Measurements from ENCODE around the gene AUTS2. TPM values are rescaled to one million over a fixed set of nuclear protein-coding genes. Genes with fewer than 3 reads are reported as not detected.

AUTS2 gene
- polyA plus RNA-seq, 1 donor from 2014 or later, result 97.3 TPM

GRCh38 chr7:70681469-70682350 lies 1083.4 kb downstream of the AUTS2 start:
- H3K4me2 ChIP-seq (ENCODE audit: low read length), result no peak overlapping the region
- H4K20me1 ChIP-seq (ENCODE audit: insufficient read depth), result no peaks in the 10 kb centered on the region
- H3K36me3 ChIP-seq (ENCODE audit: insufficient read depth, low read length), result no peaks in the 10 kb centered on the region
- TF ChIP-seq TAF1 (IDR thresholded peaks at IDR 0.05; ENCODE audit: low read depth) (no peak), EP300 (conservative IDR thresholded peaks at IDR 0.05; ENCODE audit: poor library complexity, severe bottlenecking) (no peak), SMC3 (conservative IDR thresholded peaks at IDR 0.05; ENCODE audit: poor library complexity) (no peak), REST (IDR thresholded peaks at IDR 0.05; ENCODE audit: borderline replicate concordance) (no peak), EZH2 (IDR thresholded peaks at IDR 0.05; ENCODE audit: borderline replicate concordance, insufficient read depth, low read length, poor library complexity, severe bottlenecking) (no peak), POLR2AphosphoS5 (IDR thresholded peaks at IDR 0.05) (no peak), RAD21 (conservative IDR thresholded peaks at IDR 0.05) (no peak), MXI1 (conservative IDR thresholded peaks at IDR 0.05; ENCODE audit: poor library complexity, severe bottlenecking) (no peak)
- TF ChIP-seq, protein P1, sequence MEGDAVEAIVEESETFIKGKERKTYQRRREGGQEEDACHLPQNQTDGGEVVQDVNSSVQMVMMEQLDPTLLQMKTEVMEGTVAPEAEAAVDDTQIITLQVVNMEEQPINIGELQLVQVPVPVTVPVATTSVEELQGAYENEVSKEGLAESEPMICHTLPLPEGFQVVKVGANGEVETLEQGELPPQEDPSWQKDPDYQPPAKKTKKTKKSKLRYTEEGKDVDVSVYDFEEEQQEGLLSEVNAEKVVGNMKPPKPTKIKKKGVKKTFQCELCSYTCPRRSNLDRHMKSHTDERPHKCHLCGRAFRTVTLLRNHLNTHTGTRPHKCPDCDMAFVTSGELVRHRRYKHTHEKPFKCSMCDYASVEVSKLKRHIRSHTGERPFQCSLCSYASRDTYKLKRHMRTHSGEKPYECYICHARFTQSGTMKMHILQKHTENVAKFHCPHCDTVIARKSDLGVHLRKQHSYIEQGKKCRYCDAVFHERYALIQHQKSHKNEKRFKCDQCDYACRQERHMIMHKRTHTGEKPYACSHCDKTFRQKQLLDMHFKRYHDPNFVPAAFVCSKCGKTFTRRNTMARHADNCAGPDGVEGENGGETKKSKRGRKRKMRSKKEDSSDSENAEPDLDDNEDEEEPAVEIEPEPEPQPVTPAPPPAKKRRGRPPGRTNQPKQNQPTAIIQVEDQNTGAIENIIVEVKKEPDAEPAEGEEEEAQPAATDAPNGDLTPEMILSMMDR (IDR thresholded peaks at IDR 0.05; ENCODE audit: poor library complexity, severe bottlenecking), result no peak
- H3K79me2 ChIP-seq (replicated peaks; ENCODE audit: insufficient read depth, low read length), result peaks cover 67% of the 10 kb centered on the region
- H3K9me2 ChIP-seq (ENCODE audit: insufficient read depth, low read length), result no peaks in the 10 kb centered on the region
- no peak overlapping the region for H3K27ac ChIP-seq (ENCODE audit: low read length)
- no peak overlapping the region for H2AFZ ChIP-seq (ENCODE audit: low read depth, low read length)
- H3F3A ChIP-seq (ENCODE audit: insufficient read depth, low read length, poor library complexity, severe bottlenecking), result peaks cover 6% of the 10 kb centered on the region
- no peak overlapping the region for H3K4me3 ChIP-seq (ENCODE audit: low read length)
- no peak overlapping the region for H3K9ac ChIP-seq (ENCODE audit: low read length)
- no peaks in the 10 kb centered on the region for H3K9me3 ChIP-seq (ENCODE audit: low read length)
- H3K27me3 ChIP-seq (ENCODE audit: insufficient read depth, low read depth, low read length), result no peaks in the 10 kb centered on the region

DNA sequence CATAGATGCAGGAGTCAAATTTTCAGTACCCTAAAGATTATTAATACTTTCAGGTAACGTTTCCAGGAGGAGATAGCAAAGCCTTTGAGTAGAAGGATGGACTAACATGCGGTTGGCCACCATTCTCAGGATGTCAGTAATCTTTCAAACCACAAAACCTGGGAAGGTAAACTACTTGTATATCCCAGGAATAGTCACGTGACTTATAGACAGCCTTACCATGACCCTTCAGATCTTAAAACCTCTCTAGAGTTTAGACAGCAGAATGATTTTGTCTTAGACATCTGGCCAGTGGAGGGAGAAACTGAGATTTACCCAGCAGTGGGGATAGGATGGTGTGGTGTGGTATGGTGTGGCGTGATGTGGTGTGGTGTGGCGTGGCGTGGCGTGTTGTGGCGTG lies 1085.9 kb downstream of the AUTS2 start:
- Histone ChIP-seq H3K9me2 (ENCODE audit: insufficient read depth, low read length) (no peaks in the 10 kb centered on the region), H3K9ac (ENCODE audit: low read length) (no peak overlapping the region), H3K4me3 (ENCODE audit: low read length) (no peak overlapping the region), H3F3A (ENCODE audit: insufficient read depth, low read length, poor library complexity, severe bottlenecking) (no peaks in the 10 kb centered on the region), H3K4me2 (ENCODE audit: low read length) (no peak overlapping the region), H4K20me1 (ENCODE audit: insufficient read depth) (no peaks in the 10 kb centered on the region), H2AFZ (ENCODE audit: low read depth, low read length) (no peak overlapping the region), H3K27ac (ENCODE audit: low read length) (no peak overlapping the region), H3K79me2 (replicated peaks; ENCODE audit: insufficient read depth, low read length) (peaks cover 62% of the 10 kb centered on the region), H3K36me3 (ENCODE audit: insufficient read depth, low read length) (no peaks in the 10 kb centered on the region), H3K9me3 (ENCODE audit: low read length) (no peaks in the 10 kb centered on the region), H3K27me3 (ENCODE audit: insufficient read depth, low read depth, low read length) (no peaks in the 10 kb centered on the region)
- no peak for TF ChIP-seq TAF1 (IDR thresholded peaks at IDR 0.05; ENCODE audit: low read depth)
- TF ChIP-seq REST (IDR thresholded peaks at IDR 0.05; ENCODE audit: borderline replicate concordance), result no peak
- TF ChIP-seq RAD21 (conservative IDR thresholded peaks at IDR 0.05), result no peak
- TF ChIP-seq POLR2AphosphoS5 (IDR thresholded peaks at IDR 0.05), result no peak
- no peak for TF ChIP-seq SMC3 (conservative IDR thresholded peaks at IDR 0.05; ENCODE audit: poor library complexity)
- no peak for TF ChIP-seq EZH2 (IDR thresholded peaks at IDR 0.05; ENCODE audit: borderline replicate concordance, insufficient read depth, low read length, poor library complexity, severe bottlenecking)
